GM19455 (cell line): Measurements from ENCODE around the gene ITSN2.

ENCODE experiments used
- ATAC-seq: cut with Tn5 transposase; IDR thresholded peaks from one replicate; pipeline ENCODE4 v1.9.1; 2021; ENCODE audit not compliant: unreplicated experiment

The ITSN2 gene

DNA sequence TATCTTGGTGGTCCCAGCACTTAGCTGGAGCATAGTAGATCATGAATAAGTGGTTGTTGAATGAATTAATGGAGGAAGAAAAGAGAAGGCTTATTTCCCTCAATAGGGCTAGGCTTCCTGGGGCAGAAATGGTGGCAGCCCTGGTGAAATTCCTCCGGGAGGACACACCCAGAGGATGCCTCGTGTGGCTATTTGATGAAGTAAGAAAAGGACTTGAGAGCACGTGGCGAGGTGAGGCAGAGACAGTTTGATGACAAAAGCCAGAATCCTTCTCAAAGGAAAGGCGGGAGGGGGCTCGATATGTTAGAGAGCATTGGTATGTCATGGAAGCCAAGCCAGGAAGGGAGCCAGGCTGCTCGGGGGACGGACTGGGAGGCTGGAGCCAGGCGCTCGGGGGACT is 170.8 kb downstream of the ITSN2 start:
- ATAC-seq = no peak

DNA sequence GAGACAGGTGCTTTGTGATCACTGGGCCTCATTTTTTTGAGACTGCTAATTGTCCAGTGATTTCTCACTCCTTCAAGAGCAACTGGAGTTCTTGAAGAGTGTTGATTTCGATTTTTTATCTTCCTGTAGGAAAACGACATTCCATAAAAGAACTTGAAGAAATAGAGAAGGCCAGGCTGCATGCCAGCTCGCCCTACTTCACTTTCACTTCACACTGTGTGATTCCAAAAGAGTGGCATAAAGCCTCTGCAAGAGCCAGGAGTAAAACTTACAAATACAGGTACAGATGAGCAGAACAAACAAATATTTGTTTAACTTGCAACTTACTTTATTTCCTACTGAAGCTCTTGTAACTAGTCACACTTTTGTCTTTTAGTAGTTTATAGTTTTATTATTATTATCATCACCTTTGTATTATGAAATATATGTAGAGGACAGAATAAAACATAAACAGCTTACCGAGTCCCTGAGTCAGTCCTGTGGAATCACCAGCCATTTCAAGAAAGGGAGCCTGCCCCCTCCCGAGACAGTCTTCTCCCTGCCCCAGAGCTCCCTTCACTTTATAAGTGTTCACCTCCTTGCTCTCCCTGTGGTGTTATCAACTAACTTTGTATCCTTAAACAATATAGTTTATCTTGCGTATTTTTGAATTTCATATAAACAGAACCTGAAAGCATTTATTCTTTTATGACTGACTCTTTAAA is 176.8 kb downstream of the ITSN2 start:
- no peak for ATAC-seq

DNA sequence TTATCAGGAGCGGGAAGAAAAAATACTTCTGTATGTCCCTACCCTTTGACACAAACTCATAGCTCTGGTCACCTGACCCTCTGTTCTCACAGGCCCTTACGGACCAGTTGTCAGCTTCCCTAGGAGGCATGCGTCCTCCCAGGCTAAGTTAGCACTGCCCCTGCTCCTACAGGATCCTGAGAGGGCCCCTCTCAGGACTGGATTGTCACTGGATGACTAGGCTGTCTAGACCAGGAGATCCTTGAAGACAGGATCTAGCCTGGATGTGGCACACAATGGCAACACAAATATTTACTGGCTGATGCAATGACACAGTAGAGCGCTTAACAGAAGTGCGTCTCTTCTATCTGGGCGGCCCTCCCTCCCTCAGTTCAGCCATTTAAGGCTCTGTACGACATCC is 177.8 kb downstream of the ITSN2 start:
- ATAC-seq = no peak

DNA sequence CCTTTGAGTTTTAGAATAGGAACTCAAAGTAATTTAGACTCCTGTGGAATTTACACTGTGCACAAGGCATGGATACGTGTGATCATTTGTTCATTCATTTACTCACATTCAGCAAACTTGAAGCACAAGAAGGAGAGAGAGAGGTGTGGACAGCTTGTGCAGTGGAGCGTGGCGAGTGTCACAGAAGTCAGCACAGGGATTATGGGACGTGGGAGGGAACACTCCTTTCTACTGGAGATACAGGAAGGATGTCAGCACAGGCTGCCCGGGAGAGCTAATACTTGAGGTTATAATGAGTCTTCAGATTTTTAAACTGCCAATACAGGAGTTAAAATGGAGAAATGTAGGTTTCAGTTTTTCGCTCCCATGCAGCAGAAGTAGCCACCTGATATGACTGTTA is 178.5 kb downstream of the ITSN2 start:
- ATAC-seq = no peak

DNA sequence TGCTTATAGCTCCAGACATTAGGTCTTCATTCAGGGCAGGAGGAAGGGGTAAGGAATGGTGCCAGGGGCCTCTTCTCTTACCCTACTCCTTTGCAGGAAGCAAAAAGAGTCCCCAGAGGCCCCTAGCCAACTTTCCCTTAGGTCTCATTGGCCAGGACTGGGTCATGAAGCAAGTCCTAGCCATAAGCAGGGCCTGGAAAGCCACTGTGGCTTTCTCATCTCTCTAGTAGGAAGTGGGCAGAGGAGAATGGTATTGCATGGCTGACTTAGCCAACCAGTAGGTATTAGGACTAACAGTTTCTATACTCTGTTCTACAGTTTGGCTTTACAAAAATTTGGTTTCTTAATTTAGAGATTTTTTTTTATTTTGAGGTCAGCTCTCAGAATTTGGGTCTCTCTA is 180.7 kb downstream of the ITSN2 start:
- no peak for ATAC-seq

DNA sequence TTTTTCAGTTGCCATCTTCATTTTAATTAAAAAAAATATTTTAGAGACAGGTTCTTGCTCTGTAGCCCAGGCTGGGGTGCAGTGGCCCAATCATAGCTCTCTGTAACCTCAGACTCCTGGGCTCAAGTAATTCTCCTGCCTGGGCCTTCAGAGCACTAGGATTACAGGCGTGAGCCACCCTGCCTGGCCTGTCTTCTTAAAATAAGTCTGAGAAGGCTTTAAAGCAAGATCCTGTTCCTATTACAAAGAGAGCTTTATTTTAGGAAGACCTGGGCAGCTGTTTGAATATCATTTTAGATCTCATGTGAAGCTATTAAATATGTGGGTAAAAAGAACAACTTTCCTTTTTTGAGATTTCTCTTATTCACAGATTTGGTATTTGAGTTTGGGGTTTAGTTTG is 184.0 kb downstream of the ITSN2 start:
- no peak for ATAC-seq

DNA sequence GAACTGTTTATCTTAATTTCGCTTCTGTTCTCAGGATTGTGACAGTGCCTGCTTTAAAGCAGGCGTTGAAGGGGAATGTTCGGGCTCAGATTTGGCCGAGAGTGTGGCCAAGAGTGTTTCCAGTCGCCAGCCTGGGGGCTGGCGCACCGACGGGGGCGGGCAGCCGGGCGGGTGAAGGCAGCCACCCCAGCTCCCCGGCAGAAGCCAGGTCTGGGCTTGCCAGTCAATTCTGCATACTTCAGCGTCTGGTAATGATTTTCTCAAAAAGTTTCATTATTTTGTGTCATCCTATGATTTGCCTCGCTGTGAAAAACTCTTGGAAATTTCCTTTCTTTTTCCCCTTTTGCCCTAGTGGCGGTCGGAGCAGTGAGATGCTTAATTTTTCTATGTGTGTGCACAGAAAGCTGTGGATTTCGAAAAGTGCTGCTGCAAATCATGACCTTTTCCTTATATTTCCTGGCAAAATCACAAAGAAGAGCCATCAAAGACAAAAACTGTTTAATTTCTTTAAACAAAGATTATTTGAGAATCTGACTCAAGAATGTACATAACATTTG is 184.6 kb downstream of the ITSN2 start:
- ATAC-seq = no peak

DNA sequence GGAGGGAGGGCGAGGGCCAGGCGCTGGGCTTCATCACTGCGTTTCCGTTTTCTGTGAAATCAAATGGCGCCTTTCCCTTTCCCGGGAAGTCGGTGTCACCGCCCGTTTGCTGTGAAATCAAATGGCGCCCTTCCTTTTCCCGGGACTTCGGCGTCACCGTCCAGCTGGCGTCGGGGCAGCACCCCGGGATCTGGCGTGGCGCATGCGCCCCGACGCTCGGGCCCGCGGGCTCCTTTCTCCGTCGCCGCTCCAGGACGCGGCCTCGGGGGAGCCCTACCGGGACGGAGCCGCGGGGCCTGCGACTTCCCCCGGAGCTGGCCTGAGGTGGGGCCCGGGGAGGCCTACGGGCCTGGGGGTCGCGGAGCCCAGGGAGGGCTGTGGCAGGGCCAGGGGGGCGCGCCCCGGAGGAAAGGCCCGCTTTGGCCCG is 185.5 kb downstream of the ITSN2 start, which contains the start of gene FAM228A:
FAM228A (plus strand) TSS at position 203 of the 427 bp plus-strand sequence. CDS start 428 bp downstream, outside the sequence.
- no peak for ATAC-seq

DNA sequence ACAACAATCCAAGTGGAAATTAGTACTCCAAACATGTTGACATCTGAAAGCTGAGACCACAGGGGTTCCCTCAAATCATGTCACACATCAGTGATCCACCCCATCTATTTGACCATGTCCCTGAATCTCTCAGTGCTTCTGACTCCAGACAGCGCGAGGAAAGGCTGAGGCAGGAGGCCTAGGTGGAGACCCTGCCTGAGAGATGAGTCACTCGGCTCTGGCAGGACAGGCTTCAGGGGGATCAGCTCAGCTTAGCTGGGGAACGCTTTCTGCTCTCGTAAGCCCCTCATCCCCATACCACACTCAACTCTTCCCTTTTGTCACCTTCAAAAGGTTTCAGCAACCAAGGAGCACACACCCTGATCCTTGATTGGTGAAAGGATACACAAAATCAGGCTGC is 191.3 kb downstream of the ITSN2 start:
- no peak for ATAC-seq

DNA sequence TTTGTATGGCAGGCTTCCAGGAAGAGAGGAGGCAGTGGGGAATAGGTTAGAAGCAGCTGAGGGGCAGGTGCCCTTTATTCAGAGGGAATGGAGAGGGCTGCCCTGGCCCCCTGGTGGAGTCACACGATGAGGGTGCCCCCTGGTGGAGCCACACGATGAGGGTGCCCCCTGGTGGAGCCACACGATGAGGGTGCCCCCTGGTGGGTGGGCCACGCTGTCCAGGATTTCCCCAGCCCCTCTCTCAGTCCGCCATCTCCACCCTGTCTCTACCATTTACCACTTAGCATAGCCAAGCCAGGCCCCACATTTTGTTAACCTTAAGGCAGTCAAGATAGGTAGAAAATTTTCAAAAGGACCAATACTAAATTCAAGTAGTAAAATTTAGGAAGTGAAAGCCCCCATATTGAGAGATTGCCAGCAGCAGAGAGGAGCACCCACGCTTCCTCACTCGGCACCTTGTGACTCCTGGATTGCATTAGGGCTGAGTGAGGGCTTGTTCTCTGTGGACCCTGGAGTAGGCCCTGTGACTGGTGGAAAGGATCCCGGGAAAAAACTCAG is 195.8 kb downstream of the ITSN2 start:
- ATAC-seq = peak; percentile 77

DNA sequence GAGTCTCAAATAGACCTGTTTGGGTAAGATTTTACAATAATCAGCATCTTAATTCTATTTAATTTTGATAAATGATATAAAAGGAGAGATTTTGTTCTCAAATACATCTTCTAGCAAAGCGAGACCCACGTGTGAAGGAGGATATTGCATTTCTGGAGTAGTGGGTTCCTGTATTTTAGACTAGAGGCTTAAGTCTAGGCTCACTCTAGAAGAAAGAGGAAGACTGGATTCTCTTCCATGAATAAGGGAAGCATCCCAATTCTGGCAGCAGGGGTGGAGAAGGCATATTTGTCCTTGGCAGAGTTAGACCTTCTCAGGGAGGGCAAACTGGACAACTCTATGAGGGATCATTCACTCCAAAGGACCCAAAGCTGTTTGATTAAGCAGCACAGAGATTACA is 196.7 kb downstream of the ITSN2 start:
- no peak for ATAC-seq

DNA sequence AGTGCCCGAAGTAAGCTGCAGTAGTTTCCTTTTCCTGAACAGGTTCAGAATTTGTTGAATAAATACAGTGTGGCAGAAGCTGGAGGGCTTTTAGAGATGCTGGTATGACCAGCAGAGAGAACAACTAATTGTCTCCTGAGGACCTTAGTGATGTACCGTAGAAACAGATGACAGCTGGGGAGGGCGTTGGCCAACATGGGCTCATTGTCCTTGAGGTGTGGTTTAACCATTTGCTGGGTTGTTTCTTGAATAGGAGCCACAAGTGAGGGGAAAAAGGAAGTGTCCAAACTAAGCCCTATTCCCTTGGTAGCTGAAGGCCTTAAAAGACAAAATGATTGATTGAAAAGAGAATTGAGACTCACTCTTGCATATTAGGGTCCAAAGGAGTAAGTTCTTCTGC is 197.2 kb downstream of the ITSN2 start:
- no peak for ATAC-seq

DNA sequence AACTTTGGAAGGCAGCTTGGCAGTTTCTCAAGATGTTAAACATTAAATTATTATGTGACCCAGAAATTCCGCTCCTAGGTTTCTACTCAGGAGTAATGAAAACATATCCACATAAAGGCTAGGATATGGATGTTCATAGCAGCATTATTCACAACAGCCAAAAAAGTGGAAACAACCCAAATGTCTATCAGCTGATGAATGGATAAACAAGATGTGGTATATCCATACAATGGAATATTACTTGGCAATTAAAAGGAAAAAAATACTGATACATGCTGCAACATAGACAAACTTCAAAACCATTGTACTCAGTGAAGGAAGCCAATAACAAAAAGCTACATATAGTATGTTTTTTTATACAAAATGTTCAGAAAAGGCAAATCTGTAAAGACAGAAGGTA is 197.8 kb downstream of the ITSN2 start:
- no peak for ATAC-seq

DNA sequence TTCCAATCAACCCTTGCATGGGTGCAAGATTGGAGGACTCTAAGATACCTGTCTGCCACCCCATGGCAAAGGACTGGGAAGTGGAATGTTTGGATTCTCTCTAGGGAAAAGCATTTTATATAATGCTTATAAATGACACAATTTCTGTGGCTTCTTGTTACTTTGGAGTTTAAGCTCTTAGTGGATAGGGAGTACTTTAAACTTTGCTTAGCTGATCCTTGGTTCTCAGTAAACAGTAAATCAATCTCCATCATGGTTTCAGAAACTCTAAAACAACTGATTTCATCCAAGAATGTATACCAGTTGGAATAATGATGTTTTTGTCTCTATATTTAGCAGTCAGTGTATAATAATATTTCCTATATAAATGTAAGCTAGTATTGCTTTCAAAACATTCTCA is 199.6 kb downstream of the ITSN2 start:
- ATAC-seq = no peak

DNA sequence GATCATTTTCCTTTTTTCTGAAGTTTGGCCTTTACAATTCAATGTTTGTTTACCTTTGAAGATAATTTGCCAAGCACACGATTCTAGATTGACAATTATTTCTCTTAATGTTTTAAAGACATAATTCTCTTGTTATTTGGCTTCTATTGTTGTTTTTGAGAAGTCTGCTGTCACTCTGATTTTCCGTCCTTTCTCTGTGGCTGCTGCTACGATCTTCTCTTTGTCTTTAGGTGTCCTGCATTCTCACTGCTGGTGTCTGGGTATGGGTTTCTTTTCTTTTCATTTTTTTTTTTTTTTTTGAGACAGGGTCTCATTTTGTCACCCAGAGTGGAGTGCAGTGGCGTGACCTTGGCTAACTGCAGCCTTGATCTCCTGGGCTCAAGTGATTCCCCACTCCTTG is 200.6 kb downstream of the ITSN2 start:
- no peak for ATAC-seq

DNA sequence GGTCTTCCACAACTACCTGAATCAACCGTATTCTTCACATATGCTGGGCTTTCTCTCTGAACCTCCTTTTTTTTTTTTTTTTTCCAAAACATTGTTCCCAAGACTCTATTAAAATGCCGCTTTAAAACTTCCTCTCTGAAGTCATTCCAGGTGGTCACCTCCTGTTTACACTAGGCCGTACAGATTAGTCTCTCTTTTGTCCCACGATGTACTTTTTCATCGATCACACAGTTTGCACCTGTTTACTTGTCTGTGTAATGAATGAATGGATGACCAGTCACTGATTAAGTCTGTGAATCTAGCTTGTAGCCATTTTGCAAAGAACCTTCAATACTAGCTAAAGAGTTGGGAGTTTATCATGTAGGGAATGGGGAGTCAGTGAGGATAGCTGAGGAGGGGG is 202.2 kb downstream of the ITSN2 start:
- ATAC-seq = no peak

DNA sequence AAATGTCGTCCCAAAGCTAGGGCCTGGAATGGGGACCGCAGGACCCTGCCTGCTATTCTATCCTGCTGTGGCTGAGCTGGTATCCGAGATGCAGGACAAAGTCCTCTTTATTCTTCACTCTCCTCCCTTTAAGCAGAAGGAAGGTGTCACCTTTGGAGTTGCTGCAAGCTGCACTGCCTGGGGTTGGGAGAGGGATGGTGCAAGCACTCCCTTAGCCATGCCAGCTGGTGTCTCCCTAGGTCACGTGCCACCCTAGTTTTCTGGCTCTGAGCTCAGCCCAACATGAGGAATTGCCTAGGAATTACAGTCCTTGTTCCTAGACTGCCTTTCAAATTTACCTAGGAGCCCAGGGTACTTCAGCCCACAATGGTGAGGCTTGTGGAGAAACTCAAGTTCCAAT is 206.9 kb downstream of the ITSN2 start:
- no peak for ATAC-seq
